ENCODE measurements around the gene SLC34A2.

Gene SLC34A2

GRCh38 chr4:25663781-25664180 is 8.1 kb downstream of the SLC34A2 start:
- no peak for DNase-seq

GRCh38 chr4:25666031-25666630 is 10.5 kb downstream of the SLC34A2 start:
- no peak for DNase-seq

GRCh38 chr4:25667931-25668557 is 12.4 kb downstream of the SLC34A2 start:
- DNase-seq: peak in 1 of 2 experiments; percentile 19

DNA sequence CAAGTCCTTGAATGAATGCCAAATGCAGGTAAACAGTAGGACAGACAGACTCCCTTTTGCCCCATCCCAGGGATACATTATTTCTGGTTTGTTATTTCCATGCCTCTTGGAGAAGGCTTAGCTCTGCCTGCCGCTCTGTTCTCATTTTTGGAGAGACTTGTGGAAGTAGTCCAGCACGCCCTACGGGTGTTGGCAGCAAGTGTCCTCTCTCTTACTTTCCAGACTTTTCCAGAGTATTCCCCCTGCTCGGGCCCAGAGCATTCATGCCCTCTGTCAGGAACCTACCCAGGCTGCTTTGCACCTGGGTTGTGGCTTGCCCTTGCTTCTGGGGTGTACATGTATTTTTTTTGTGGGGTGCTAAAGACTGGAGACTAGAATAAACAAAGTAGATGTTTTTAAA is 15.3 kb downstream of the SLC34A2 start:
- no peak for DNase-seq

- DNase-seq: no peak
These were observed 17.1 kb downstream of the SLC34A2 start for GRCh38 chr4:25672756-25673155.

- DNase-seq: no peak
These were observed 18.7 kb downstream of the SLC34A2 start for GRCh38 chr4:25674386-25674785.

- no peak for DNase-seq
These were observed 20.6 kb downstream of the SLC34A2 start for GRCh38 chr4:25676221-25676620.

- no peak for DNase-seq
These were observed 21.5 kb downstream of the SLC34A2 start for GRCh38 chr4:25677157-25677556.

DNA sequence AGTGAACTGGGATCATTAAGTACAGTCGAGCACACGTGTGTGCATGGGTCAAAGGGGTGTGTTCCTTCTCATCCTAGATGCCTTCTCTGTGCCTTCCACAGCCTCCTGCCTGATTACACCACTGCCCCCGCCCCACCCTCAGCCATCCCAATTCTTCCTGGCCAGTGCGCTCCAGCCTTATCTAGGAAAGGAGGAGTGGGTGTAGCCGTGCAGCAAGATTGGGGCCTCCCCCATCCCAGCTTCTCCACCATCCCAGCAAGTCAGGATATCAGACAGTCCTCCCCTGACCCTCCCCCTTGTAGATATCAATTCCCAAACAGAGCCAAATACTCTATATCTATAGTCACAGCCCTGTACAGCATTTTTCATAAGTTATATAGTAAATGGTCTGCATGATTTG is 22.3 kb downstream of the SLC34A2 start:
- no peak for DNase-seq

DNA sequence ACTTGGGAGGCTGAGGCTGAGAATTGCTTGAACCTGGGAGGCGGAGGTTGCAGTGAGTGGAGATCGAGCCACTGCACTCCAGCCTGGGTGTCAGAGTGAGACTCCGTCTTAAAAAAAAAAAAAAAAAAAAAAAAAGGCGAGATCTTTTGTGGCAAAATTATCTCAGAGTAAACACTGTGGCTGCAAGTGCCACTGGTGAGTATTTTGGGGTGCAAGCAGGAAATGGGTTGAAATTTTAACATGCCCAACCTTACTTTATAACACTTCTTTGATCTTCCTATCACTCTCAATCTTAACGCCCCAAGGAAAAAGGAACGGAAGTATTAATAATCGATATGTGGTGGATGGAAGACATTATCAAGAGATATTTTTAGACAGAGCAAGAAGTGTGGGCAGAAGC is 32.1 kb downstream of the SLC34A2 start:
- DNase-seq: no peak

DNA sequence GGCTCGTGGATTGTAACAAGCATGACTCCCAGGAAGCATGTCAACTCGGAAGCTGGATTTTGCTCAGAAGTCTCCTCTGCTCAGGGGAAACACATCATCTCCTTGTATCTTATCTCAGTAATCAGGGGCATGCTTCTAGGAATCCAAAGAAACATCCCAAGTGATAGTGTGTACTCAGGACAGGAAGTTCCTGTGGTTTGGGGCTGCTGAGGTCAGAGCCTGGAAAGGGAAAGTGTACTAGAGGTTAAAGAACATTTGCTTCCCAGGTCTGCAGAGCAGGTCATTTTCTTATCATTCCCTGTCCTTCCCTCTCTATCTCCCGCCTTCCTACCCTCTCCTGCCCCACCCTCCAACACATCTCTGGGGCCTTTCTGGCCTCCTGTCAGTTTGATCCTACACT is 38.8 kb downstream of the SLC34A2 start:
- no peak for DNase-seq

DNA sequence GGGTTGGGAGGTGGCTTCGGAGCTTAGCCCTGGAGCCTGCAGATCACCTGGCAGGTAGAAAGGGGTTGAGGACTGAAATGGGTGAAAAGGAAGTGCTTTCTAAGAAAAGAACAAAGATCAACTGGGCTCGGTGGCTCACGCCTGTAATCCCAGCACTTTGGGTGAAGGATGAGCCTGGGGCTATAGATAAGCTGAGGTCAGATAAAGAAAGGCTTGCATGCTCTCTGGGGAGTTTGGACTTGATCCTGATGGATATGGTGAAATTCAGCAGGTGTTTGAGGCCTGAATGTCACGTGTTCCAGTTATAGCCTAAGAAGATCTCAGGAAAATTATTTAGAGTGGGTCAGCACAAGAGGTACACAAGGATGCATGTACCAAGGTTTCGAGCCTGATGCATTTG is 40.8 kb downstream of the SLC34A2 start:
- no peak for DNase-seq

GRCh38 chr4:25697516-25697915 is 41.9 kb downstream of the SLC34A2 start:
- no peak for DNase-seq

GRCh38 chr4:25700661-25701060 is 45.0 kb downstream of the SLC34A2 start:
- DNase-seq: no peak

DNA sequence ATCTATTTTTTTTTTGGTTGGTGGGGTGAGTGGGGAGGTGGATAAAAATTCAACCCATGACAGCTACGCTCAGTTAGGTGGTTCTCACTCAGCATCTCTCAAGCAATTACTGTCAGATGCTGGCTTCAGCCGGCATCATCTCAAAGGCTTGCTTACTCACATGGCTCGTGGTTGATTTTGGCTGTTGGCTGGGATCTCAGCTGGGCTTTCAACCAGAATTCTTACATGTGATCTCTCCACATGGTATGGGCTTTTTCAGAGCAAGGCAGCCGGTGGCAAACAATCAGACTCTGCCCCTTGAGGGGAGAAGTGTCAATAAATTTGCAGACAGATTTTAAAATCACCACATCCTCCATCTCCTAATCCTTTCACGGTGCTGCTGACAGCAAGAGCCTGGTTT is 47.2 kb downstream of the SLC34A2 start:
- no peak for DNase-seq

- DNase-seq: no peak
These were observed 48.2 kb downstream of the SLC34A2 start for GRCh38 chr4:25703731-25704388.

DNA sequence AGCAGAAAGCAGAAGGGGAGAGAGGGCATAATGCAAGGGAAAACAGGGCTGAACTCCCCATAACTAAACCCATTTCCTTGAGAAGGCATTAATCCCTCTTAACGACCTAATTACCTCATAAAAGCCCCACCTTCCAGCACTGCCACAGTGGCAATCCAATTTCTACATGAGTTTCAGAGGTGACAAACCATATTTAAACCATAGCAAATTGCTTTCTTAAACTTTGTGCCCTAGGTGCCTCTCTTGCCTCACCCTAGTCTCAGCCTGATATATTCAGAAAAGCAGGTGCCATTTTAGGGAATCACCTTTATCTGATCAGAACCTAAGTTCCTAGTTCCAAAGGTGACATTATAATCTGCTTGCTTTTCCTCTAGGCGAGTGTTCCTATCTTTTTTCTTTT is 48.9 kb downstream of the SLC34A2 start:
- no peak for DNase-seq

DNA sequence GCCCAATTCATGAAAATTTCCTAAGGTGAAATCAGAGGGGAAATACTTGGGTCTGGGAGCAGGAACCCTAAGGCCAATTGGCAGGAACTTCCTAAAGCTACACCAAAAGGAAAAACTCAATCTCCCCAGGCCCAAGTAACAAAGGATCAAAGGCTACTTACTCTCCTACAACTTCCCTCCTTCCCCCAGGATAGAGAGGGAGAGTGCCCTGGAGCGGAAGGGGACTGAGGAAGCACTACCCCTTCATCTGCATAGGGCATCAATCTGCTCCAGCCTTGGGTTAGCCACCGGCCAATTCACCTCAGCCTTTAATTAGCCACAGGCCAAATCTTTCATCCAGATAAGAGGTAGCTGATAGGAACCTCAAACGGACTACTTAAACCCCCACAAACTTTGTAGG is 55.0 kb downstream of the SLC34A2 start:
- no peak for DNase-seq

DNA sequence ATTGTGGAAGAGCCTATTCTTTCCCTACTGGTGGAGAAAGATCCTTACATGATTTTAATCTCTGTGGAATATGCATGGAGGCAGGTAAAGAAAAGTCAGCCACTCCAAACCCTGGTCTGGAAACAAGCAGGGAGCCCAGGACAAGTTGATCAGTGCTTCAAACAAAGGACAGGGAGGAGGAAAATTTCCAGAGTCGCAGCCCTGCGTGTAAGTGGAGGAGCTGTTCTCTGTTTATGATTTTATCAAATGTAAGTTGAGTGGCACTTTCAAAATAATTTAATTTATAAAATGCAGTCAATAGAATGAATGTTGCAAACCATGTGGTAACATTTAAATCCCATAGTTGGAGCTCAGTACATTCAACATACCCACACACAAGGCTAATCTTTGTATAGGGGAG is 57.0 kb downstream of the SLC34A2 start:
- no peak for DNase-seq

- no peak for DNase-seq
These were observed 58.2 kb downstream of the SLC34A2 start for GRCh38 chr4:25713812-25714211.

- DNase-seq: no peak
These were observed 67.3 kb downstream of the SLC34A2 start for GRCh38 chr4:25722964-25723363.

GRCh38 chr4:25723409-25723808 is 67.8 kb downstream of the SLC34A2 start:
- DNase-seq: no peak

- DNase-seq: no peak
These were observed 70.2 kb downstream of the SLC34A2 start for GRCh38 chr4:25725870-25726269.

DNA sequence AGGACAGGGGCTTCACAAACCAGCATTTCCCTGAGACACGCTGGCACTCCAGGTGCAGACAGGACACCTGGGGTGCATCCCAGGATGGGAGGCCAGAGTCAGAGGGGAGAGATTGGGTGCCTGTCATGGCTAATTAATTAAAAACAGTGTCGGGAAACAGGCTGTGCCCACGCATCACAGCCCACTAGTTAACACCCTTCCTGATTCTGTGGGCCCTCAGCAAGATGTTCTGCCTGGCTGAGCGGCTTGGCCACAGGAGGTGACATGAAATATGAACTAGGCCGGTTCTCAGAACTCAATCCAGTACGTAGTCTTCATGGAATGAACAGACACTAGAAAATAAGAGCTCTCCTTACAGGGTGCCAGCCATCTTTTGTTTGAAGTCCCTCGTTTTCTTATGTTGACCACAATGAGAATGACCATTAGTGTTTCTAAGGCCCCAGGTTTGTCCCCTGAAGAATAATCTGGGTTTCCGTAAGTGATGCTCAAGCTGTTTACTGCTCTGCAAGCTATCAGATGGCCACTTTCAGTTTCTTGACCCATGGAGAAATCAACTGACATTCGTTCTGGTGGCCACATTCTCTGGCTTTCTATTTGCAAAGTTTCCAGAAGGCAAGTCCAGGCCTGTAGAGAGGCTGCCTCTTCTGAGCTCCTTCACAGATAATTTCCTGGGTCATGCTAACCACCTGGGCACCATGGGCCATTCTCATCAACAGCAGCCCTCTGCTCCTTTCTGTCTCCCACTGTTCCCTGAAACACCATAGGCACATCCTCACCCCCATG is 72.3 kb downstream of the SLC34A2 start:
- DNase-seq: no peak
